HepG2 (cell line): ENCODE results near the gene YIPF2. TPM values are rescaled to one million over a fixed set of nuclear protein-coding genes. Genes with fewer than 3 reads are reported as not detected.
"Not testable (repeated sequence)": the region's sequence is repeated elsewhere in the genome, so short reads cannot be mapped to it uniquely, and the experiment has no call there.

Source experiments
- ATAC-seq: fragments of 200-7000 bp; cut with Tn5 transposase; 3 replicates; pipeline ENCODE4 v1.9.1; 2020; ENCODE audit warnings: mild to moderate bottlenecking, moderate library complexity
- BruUV-seq: library from RNA; stranded (reverse); fragments of 400-500 nt; replicated peaks from 2 replicates; lab custom pipeline; 2021; lab: Mats Ljungman, UMichigan
- CTCF ChIA-PET: fragments of 300-600 bp; formaldehyde crosslinking; extraction: SDS; loops from one replicate; lab custom pipeline; 2021; ENCODE audit warnings: low total read pairs, inconsistent platforms, low intra/inter-chr PET ratio; lab: Yijun Ruan, JAX
- POLR2A ChIA-PET: fragments of 350-600 bp; sonication (Branson Sonifier 250); formaldehyde crosslinking; loops from one replicate; lab custom pipeline; 2020; ENCODE audit warnings: antibody characterized with exemption, inconsistent platforms; lab: Yijun Ruan, JAX
- DNase-seq: peaks from one replicate; pipeline ENCODE4 v3.0.0-alpha.2; 2015; ENCODE audit warnings: low spot score
- FAIRE-seq: peaks from 3 replicates; lab custom pipeline; 2011; peaks lifted over from hg19 to GRCh38; lab: Jason Lieb, UNC
- H2AFZ ChIP-seq: one replicate; pipeline ENCODE4 v1.6.1; 2011; ENCODE audit warnings: low read length, inconsistent platforms
- H3K27ac ChIP-seq: fragments of 300-600 bp; 3 replicates; pipeline ENCODE4 v1.8.0; 2011; ENCODE audit warnings: mixed run types, mild to moderate bottlenecking, mixed read lengths, low read length, inconsistent platforms; ENCODE audit not compliant: insufficient read depth; ENCODE audit errors: extremely low read length
- H3K27me3 ChIP-seq, 2 experiments: fragments of 200-600 bp in 1 of 2; 2 replicates in 1 of 2; 3 replicates in 1 of 2; pipeline versions ENCODE4 v1.6.0 to v1.8.0; 2011; ENCODE audit warnings: low read length in 2 of 2, mild to moderate bottlenecking in 2 of 2, moderate library complexity in 2 of 2, inconsistent platforms in 1 of 2; ENCODE audit not compliant: insufficient read depth in 2 of 2, control insufficient read depth in 1 of 2
- H3K36me3 ChIP-seq, 2 experiments: fragments of 200-600 bp in 1 of 2; replicated peaks in 1 of 2; 2 replicates in 1 of 2; 3 replicates in 1 of 2; pipeline versions ENCODE4 v1.5.1 to v1.8.0; 2011; ENCODE audit warnings: low read length in 2 of 2, inconsistent platforms in 1 of 2; ENCODE audit not compliant: insufficient read depth in 2 of 2, control insufficient read depth in 1 of 2
- H3K4me1 ChIP-seq: 2 replicates; pipeline ENCODE4 v1.5.1; 2012; ENCODE audit warnings: low read length, inconsistent platforms; ENCODE audit not compliant: insufficient read depth
- H3K4me2 ChIP-seq: 2 replicates; pipeline ENCODE4 v1.6.0; 2011; ENCODE audit warnings: low read depth, low read length, inconsistent platforms
- H3K4me3 ChIP-seq, 3 experiments: fragments of 200-600 bp in 1 of 3; sonication (generic), shearing (Covaris generic) in 1 of 3; replicated peaks in 1 of 3; 2 replicates each; pipeline ENCODE4 v1.5.1; 2011 to 2016; ENCODE audit warnings: low read length in 3 of 3, inconsistent platforms in 2 of 3, low read depth in 2 of 3, mild to moderate bottlenecking in 2 of 3, control low read depth in 1 of 3, mixed read lengths in 1 of 3; ENCODE audit not compliant: insufficient read depth in 1 of 3
- H3K79me2 ChIP-seq: one replicate; pipeline ENCODE4 v1.6.1; 2011; ENCODE audit warnings: low read length, inconsistent platforms; ENCODE audit not compliant: insufficient read depth
- H3K9ac ChIP-seq: 2 replicates; pipeline ENCODE4 v1.6.0; 2011; ENCODE audit warnings: mild to moderate bottlenecking, low read depth, low read length, inconsistent platforms; ENCODE audit not compliant: insufficient read depth
- H3K9me3 ChIP-seq: 2 replicates; pipeline ENCODE4 v1.5.1; 2012; ENCODE audit warnings: mild to moderate bottlenecking, low read length
- H4K20me1 ChIP-seq: 2 replicates; pipeline ENCODE4 v1.6.0; 2011; ENCODE audit warnings: inconsistent platforms, mild to moderate bottlenecking, low read length, moderate library complexity; ENCODE audit not compliant: insufficient read depth
- ATM ChIP-seq: fragments of 450-650 bp; IDR thresholded peaks from 2 replicates; pipeline ENCODE4 v1.7.1; 2017; ENCODE audit warnings: mild to moderate bottlenecking, borderline replicate concordance
- CEBPB ChIP-seq: IDR thresholded peaks from 2 replicates; pipeline ENCODE4 v1.6.1; 2011; ENCODE audit warnings: low read depth, low read length, improper control_type of control experiment, borderline replicate concordance
- DNMT3B ChIP-seq: conservative IDR thresholded peaks from 2 replicates; pipeline ENCODE4 v1.6.1; 2016; ENCODE audit warnings: missing biosample characterization, control low read depth
- MAF1 ChIP-seq: sonication (generic); formaldehyde crosslinking; IDR thresholded peaks from 2 replicates; pipeline ENCODE4 v1.5.0; 2020; ENCODE audit warnings: missing genetic modification reagents, borderline replicate concordance
- SOX6 ChIP-seq, 2 experiments: fragments of 450-650 bp in 1 of 2; sonication (generic) in 1 of 2; formaldehyde crosslinking in 1 of 2; IDR thresholded peaks; 2 replicates each; pipeline versions ENCODE4 v1.4.0 to v1.6.1; 2017 to 2020; ENCODE audit warnings: antibody characterized with exemption in 1 of 2, mild to moderate bottlenecking in 1 of 2, missing genetic modification reagents in 1 of 2
- ZBTB1 ChIP-seq: sonication (generic); formaldehyde crosslinking; IDR thresholded peaks from 2 replicates; pipeline ENCODE4 v1.4.0; 2020; ENCODE audit warnings: missing genetic modification reagents, borderline replicate concordance
- ZBTB38 ChIP-seq: sonication (generic); formaldehyde crosslinking; IDR thresholded peaks from 2 replicates; pipeline ENCODE4 v1.5.1; 2020; ENCODE audit warnings: mild to moderate bottlenecking, missing genetic modification reagents
- ZNF12 ChIP-seq: sonication (generic); formaldehyde crosslinking; IDR thresholded peaks from 2 replicates; pipeline ENCODE4 v1.5.0; 2020; ENCODE audit warnings: missing genetic modification reagents
- ZNF224 ChIP-seq: sonication (generic); formaldehyde crosslinking; IDR thresholded peaks from 2 replicates; pipeline ENCODE4 v1.5.0; 2020; ENCODE audit warnings: mild to moderate bottlenecking, missing genetic modification reagents
- ZNF33A ChIP-seq: sonication (generic); formaldehyde crosslinking; IDR thresholded peaks from 2 replicates; pipeline ENCODE4 v1.5.1; 2020; ENCODE audit warnings: missing genetic modification reagents, mild to moderate bottlenecking, moderate library complexity, borderline replicate concordance
- ZNF460 ChIP-seq: sonication (generic); formaldehyde crosslinking; IDR thresholded peaks from 2 replicates; pipeline ENCODE4 v1.5.1; 2020; ENCODE audit warnings: missing genetic modification reagents, mild to moderate bottlenecking, borderline replicate concordance
- ZNF709 ChIP-seq: sonication (generic); formaldehyde crosslinking; IDR thresholded peaks from 2 replicates; pipeline ENCODE4 v1.5.0; 2020; ENCODE audit warnings: mild to moderate bottlenecking, missing genetic modification reagents
- ZNF816 ChIP-seq: sonication (generic); formaldehyde crosslinking; IDR thresholded peaks from 2 replicates; pipeline ENCODE4 v1.8.0; 2022; ENCODE audit warnings: missing genetic modification reagents, mild to moderate bottlenecking, borderline replicate concordance
- WGBS: methylation state at CpG from one replicate; pipeline ENCODE4 v1.1.6; 2017; ENCODE audit warnings: low lambda C conversion rate; 5-methylcytosine and 5-hydroxymethylcytosine counted together
- in situ Hi-C: cut with HindIII; loops from 2 replicates; pipeline ENCODE4 v1.10.0; 2017; ENCODE audit warnings: low pct_unique_long_range_greater_than_20kb; ENCODE audit not compliant: extremely low pct_ligation_motif_present
- intact Hi-C: fragments of 100-400 bp; cut with micrococcal nuclease; formaldehyde crosslinking; loops from one replicate; pipeline ENCODE4 v1.10.0; 2022; ENCODE audit not compliant: unreplicated experiment
- polyA plus RNA-seq, 8 experiments: library from polyadenylated mRNA; depleted of rRNA in 3 of 8; stranded (reverse) in 7 of 8; unstranded in 1 of 8; fragments of >200 nt; fragmentation: Illumina TruSeq in 4 of 8; extraction: Trizol in 4 of 8; gene quantifications; 2 replicates each; pipeline versions ENCODE4 v1.2.1 to v1.2.3, GENCODE V29; 2011 to 2016; ENCODE audit warnings: low read depth in 4 of 8, missing spikeins in 1 of 8, mixed read lengths in 1 of 8; ENCODE audit not compliant: insufficient read depth in 1 of 8
- total RNA-seq, 5 experiments: library from RNA; depleted of rRNA; stranded (reverse); fragments of >200 nt; fragmentation: Illumina TruSeq; extraction: Trizol; gene quantifications; 2 replicates each; pipeline ENCODE4 v1.2.3, GENCODE V29; 2016; ENCODE audit warnings: low read depth in 1 of 5
- TF ChIP-seq, protein P1 (sequence below): sonication (generic); IDR thresholded peaks from 2 replicates; pipeline ENCODE4 v1.6.1; 2016; ENCODE audit warnings: low read depth, borderline replicate concordance
- TF ChIP-seq, protein P2 (sequence below): sonication (generic); formaldehyde crosslinking; IDR thresholded peaks from 2 replicates; pipeline ENCODE4 v1.4.0; 2020; ENCODE audit warnings: mild to moderate bottlenecking, low read depth, missing genetic modification reagents

Gene YIPF2
- total and polyA plus RNA-seq, 2 of the 13 experiments (the other 11 are each of a cell fraction or from before 2014, with no cell fraction given) = 37.3 to 53.2 TPM

DNA sequence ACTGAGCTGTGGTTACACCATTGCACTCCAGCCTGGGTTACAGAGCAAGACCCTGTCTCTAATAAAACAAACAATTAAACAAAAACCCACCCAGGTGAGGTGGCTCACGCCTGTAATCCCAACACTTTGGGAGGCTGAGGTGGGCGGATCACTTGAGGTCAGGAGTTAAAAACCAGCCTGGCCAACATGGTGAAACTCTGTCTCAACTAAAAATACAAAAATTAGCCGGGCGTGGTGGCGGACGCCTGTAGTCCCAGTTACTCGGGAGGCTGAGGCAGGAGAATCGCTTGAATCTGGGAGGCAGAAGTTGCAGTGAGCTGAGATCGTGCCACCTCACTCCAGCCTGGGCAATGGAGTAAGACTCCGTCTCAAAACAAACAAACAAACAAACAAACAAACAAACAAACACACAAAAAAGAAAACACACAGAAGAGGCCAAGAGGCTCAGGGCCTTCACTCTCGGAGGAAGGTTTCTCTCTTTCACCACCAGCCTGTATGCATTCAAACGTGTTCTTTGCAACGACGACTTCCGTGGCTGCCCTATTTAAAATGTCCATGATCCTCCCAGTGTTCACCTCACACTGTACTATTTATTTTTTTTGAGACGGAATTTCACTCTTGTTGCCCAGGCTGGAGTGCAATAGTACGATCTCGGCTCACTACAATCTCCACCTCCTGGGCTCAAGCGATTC lies 31.0 kb upstream of the YIPF2 start:
- H2AFZ ChIP-seq, H3K27me3 ChIP-seq, H4K20me1 ChIP-seq, BruUV-seq, intact Hi-C loops, H3K36me3 ChIP-seq, FAIRE-seq, DNase-seq, in situ Hi-C loops, H3K9me3 ChIP-seq: not testable (repeated sequence)
- peaks cover 30% of the 10 kb centered on the region for H3K79me2 ChIP-seq
- H3K4me1 ChIP-seq = peaks cover 47% of the 10 kb centered on the region
- POLR2A ChIA-PET = interaction anchor here (1.5 to 2.6 kb wide), 3 partner anchors 18 to 23 kb away, joined by 9 to 17 read pairs (median 10); no protein-coding TSS in a partner anchor
- peak overlapping the region; percentile 83 for H3K27ac ChIP-seq
- peak; percentile 68 for TF ChIP-seq ZNF460 (CRISPR knock-in tag)
- TF ChIP-seq ZNF224 = 0 out of 2 replicates have a peak, but pooled peaks have one; percentile 17
- 0 out of 2 replicates have a peak, but pooled peaks have one; percentile 16 for TF ChIP-seq ZNF33A (CRISPR knock-in tag)
- TF ChIP-seq ZNF709 = 0 out of 2 replicates have a peak, but pooled peaks have one; percentile 31
- TF ChIP-seq ZBTB38 (CRISPR knock-in tag) = peak; percentile 66; the same call in 1 of the 2 replicates
- TF ChIP-seq ZNF816 (CRISPR knock-in tag) = 0 out of 2 replicates have a peak, but pooled peaks have one; percentile 52
- TF ChIP-seq, all 625 proteins: peak for 6; not testable (repeated sequence) for 619
- H3K4me3 ChIP-seq = peak overlapping the region; percentile 60 to 84 (median 81); a peak in 5 of 6 replicates
- H3K9ac ChIP-seq = peak overlapping the region; percentile 82
- H3K4me2 ChIP-seq = peak overlapping the region; percentile 84
- ATAC-seq, CTCF ChIA-PET: not testable (repeated sequence)
- 74% methylated on average over 19 of the region's 19 CpGs for WGBS

- ATAC-seq = no peak
- no peaks in the 10 kb centered on the region for H3K9me3 ChIP-seq
- in situ Hi-C loops (no loop called here), intact Hi-C loops (no loop called here)
- no TSS peak for BruUV-seq
- no peak for FAIRE-seq
- H3K9ac ChIP-seq = no peak overlapping the region
- H3K4me2 ChIP-seq = no peak overlapping the region
- CTCF ChIA-PET = no interaction called here
- 76% methylated on average over 6 of the region's 6 CpGs for WGBS
- no peak overlapping the region for H2AFZ ChIP-seq
- no peaks in the 10 kb centered on the region for H3K27me3 ChIP-seq
- peaks cover 34% of the 10 kb centered on the region for H3K4me1 ChIP-seq
- H3K27ac ChIP-seq = no peak overlapping the region
- no peaks in the 10 kb centered on the region for H4K20me1 ChIP-seq
- H3K36me3 ChIP-seq = no peaks in the 10 kb centered on the region
- H3K4me3 ChIP-seq = no peak overlapping the region
- no peaks in the 10 kb centered on the region for H3K79me2 ChIP-seq
- POLR2A ChIA-PET = no interaction called here
- DNase-seq = no peak
- TF ChIP-seq CEBPB = no peak
- TF ChIP-seq ZNF12 (CRISPR knock-in tag) = no peak
- TF ChIP-seq ZBTB1 (CRISPR knock-in tag) = no peak
- TF ChIP-seq MAF1 = no peak
- no peak for TF ChIP-seq SOX6 (IDR thresholded peaks at IDR 0.05)
- no peak for TF ChIP-seq SOX6 (CRISPR knock-in tag; IDR thresholded peaks at IDR 0.05)
- TF ChIP-seq ATM = no peak
- TF ChIP-seq, protein P1, sequence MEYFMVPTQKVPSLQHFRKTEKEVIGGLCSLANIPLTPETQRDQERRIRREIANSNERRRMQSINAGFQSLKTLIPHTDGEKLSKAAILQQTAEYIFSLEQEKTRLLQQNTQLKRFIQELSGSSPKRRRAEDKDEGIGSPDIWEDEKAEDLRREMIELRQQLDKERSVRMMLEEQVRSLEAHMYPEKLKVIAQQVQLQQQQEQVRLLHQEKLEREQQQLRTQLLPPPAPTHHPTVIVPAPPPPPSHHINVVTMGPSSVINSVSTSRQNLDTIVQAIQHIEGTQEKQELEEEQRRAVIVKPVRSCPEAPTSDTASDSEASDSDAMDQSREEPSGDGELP = no peak
- TF ChIP-seq, protein P2, sequence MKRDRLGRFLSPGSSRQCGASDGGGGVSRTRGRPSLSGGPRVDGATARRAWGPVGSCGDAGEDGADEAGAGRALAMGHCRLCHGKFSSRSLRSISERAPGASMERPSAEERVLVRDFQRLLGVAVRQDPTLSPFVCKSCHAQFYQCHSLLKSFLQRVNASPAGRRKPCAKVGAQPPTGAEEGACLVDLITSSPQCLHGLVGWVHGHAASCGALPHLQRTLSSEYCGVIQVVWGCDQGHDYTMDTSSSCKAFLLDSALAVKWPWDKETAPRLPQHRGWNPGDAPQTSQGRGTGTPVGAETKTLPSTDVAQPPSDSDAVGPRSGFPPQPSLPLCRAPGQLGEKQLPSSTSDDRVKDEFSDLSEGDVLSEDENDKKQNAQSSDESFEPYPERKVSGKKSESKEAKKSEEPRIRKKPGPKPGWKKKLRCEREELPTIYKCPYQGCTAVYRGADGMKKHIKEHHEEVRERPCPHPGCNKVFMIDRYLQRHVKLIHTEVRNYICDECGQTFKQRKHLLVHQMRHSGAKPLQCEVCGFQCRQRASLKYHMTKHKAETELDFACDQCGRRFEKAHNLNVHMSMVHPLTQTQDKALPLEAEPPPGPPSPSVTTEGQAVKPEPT (CRISPR knock-in tag) = no peak
- TF ChIP-seq DNMT3B = no peak
These were observed 24.4 kb upstream of the YIPF2 start for GRCh38 chr19:10952809-10953208.
